H1 (cell line): ENCODE measurements around the gene TTC39A. TPM values are rescaled to one million over a fixed set of nuclear protein-coding genes. Genes with fewer than 3 reads are reported as not detected.

ENCODE experiments used
- CTCF ChIA-PET: fragments of 300-600 bp; sonication (Branson Sonifier 250); formaldehyde crosslinking; loops from one replicate; lab custom pipeline; 2021; ENCODE audit not compliant: partially characterized antibody; lab: Charles Lee
- POLR2A ChIA-PET: fragments of 300-600 bp; sonication (Branson Sonifier 250); formaldehyde crosslinking; loops from one replicate; lab custom pipeline; 2021; ENCODE audit warnings: inconsistent platforms; ENCODE audit not compliant: partially characterized antibody; lab: Charles Lee
- DNase-seq, 2 experiments: peaks; one replicate each; pipeline versions ENCODE4 v3.0.0 to v3.0.0-alpha.2; 2010 to 2022; ENCODE audit warnings: low spot score in 2 of 2, low read depth in 1 of 2, mixed read lengths in 1 of 2
- FAIRE-seq: peaks from 2 replicates; lab custom pipeline; 2011; peaks lifted over from hg19 to GRCh38; lab: Jason Lieb, UNC
- H2AFZ ChIP-seq: 2 replicates; pipeline ENCODE4 v1.8.1; 2012; ENCODE audit warnings: low read length, inconsistent platforms
- H2AK5ac ChIP-seq: 2 replicates; pipeline ENCODE4 v1.6.1; 2013; ENCODE audit warnings: low read depth, low read length
- H2BK120ac ChIP-seq: replicated peaks from 2 replicates; pipeline ENCODE3; 2013; ENCODE audit warnings: low read depth, low read length, inconsistent platforms
- H2BK12ac ChIP-seq: 2 replicates; pipeline ENCODE4 v1.6.1; 2013; ENCODE audit warnings: low read depth, low read length
- H2BK15ac ChIP-seq: 2 replicates; pipeline ENCODE4 v1.6.1; 2013; ENCODE audit warnings: low read length
- H2BK20ac ChIP-seq: 2 replicates; pipeline ENCODE4 v1.6.1; 2013; ENCODE audit warnings: low read length
- H2BK5ac ChIP-seq: 2 replicates; pipeline ENCODE4 v1.6.1; 2013; ENCODE audit warnings: low read depth, low read length
- H3K14ac ChIP-seq: 2 replicates; pipeline ENCODE4 v1.6.1; 2013; ENCODE audit warnings: inconsistent platforms; ENCODE audit not compliant: insufficient read length
- H3K18ac ChIP-seq: 2 replicates; pipeline ENCODE4 v1.6.1; 2013; ENCODE audit warnings: low read length; ENCODE audit errors: extremely low read depth
- H3K23ac ChIP-seq: 2 replicates; pipeline ENCODE4 v1.6.1; 2013; ENCODE audit warnings: inconsistent platforms; ENCODE audit not compliant: insufficient read length
- H3K23me2 ChIP-seq: 2 replicates; pipeline ENCODE4 v1.6.1; 2013; ENCODE audit warnings: low read depth, low read length
- H3K27ac ChIP-seq: 2 replicates; pipeline ENCODE4 v1.6.1; 2011; ENCODE audit warnings: low read depth, low read length, inconsistent platforms
- H3K27me3 ChIP-seq, 4 experiments: replicated peaks in 1 of 4; 1 replicate in 1 of 4; 2 replicates in 3 of 4; pipeline versions ENCODE4 v1.6.1 to v1.8.1; 2011 to 2013; ENCODE audit warnings: low read length in 3 of 4, mild to moderate bottlenecking in 3 of 4, inconsistent platforms in 2 of 4, mixed read lengths in 2 of 4, moderate library complexity in 1 of 4; ENCODE audit not compliant: control insufficient read depth in 3 of 4, insufficient read depth in 3 of 4; ENCODE audit errors: extremely low read depth in 1 of 4
- H3K36me3 ChIP-seq, 4 experiments: 2 replicates each; pipeline versions ENCODE4 v1.6.1 to v1.8.1; 2011 to 2013; ENCODE audit warnings: mild to moderate bottlenecking in 4 of 4, low read length in 3 of 4, moderate library complexity in 2 of 4, control low read depth in 1 of 4, inconsistent platforms in 1 of 4; ENCODE audit not compliant: insufficient read depth in 4 of 4, control insufficient read depth in 2 of 4
- H3K4ac ChIP-seq: replicated peaks from 2 replicates; pipeline ENCODE3; 2013; ENCODE audit warnings: low read length, low read depth, mixed read lengths, inconsistent platforms; ENCODE audit not compliant: insufficient read length
- H3K4me1 ChIP-seq, 4 experiments: replicated peaks in 1 of 4; 1 replicate in 1 of 4; 2 replicates in 3 of 4; pipeline versions ENCODE4 v1.6.1 to v1.8.1; 2011 to 2013; ENCODE audit warnings: low read length in 3 of 4, inconsistent platforms in 2 of 4, mixed read lengths in 1 of 4; ENCODE audit not compliant: insufficient read depth in 4 of 4, control insufficient read depth in 3 of 4
- H3K4me2 ChIP-seq, 2 experiments: 2 replicates each; pipeline versions ENCODE4 v1.6.1 to v1.8.1; 2011 to 2013; ENCODE audit warnings: low read depth in 2 of 2, low read length in 2 of 2, control low read depth in 1 of 2, inconsistent platforms in 1 of 2, mild to moderate bottlenecking in 1 of 2; ENCODE audit not compliant: insufficient read depth in 1 of 2
- H3K4me3 ChIP-seq, 4 experiments: fragments of 200-600, 300-600 bp in 1 of 4; sonication (generic), shearing (Covaris generic), sonication (Bioruptor Twin) in 1 of 4; 2 replicates each; pipeline versions ENCODE4 v1.5.1 to v1.8.1; 2011 to 2016; ENCODE audit warnings: low read length in 4 of 4, low read depth in 3 of 4, control low read depth in 2 of 4, inconsistent platforms in 2 of 4, mild to moderate bottlenecking in 2 of 4, mixed read lengths in 1 of 4, moderate library complexity in 1 of 4; ENCODE audit not compliant: insufficient read depth in 2 of 4; ENCODE audit errors: extremely low read depth in 1 of 4
- H3K56ac ChIP-seq: replicated peaks from 2 replicates; pipeline ENCODE3; 2013; ENCODE audit warnings: low read depth, mild to moderate bottlenecking, mixed read lengths, low read length, inconsistent platforms; ENCODE audit not compliant: insufficient read length
- H3K79me1 ChIP-seq: 2 replicates; pipeline ENCODE4 v1.6.1; 2013; ENCODE audit warnings: low read depth, low read length, control low read depth
- H3K79me2 ChIP-seq, 2 experiments: 2 replicates each; pipeline versions ENCODE4 v1.6.1 to v1.8.1; 2012 to 2013; ENCODE audit warnings: low read length in 2 of 2, mild to moderate bottlenecking in 2 of 2, inconsistent platforms in 1 of 2; ENCODE audit not compliant: insufficient read depth in 2 of 2, control insufficient read depth in 1 of 2
- H3K9ac ChIP-seq, 4 experiments: replicated peaks in 1 of 4; 1 replicate in 1 of 4; 2 replicates in 3 of 4; pipeline versions ENCODE4 v1.6.1 to v1.8.1; 2011 to 2013; ENCODE audit warnings: low read depth in 3 of 4, low read length in 3 of 4, control low read depth in 2 of 4, mild to moderate bottlenecking in 2 of 4, moderate library complexity in 2 of 4, inconsistent platforms in 1 of 4; ENCODE audit errors: extremely low read depth in 1 of 4
- H3K9me3 ChIP-seq, 2 experiments: 2 replicates each; pipeline versions ENCODE4 v1.6.1 to v1.8.1; 2012 to 2013; ENCODE audit warnings: mild to moderate bottlenecking in 2 of 2, moderate library complexity in 2 of 2, control low read depth in 1 of 2, inconsistent platforms in 1 of 2, low read depth in 1 of 2, low read length in 1 of 2, mixed read lengths in 1 of 2; ENCODE audit not compliant: insufficient read depth in 2 of 2
- H4K20me1 ChIP-seq, 2 experiments: replicated peaks in 1 of 2; 2 replicates each; pipeline versions ENCODE3 to v1.8.1; 2011 to 2013; ENCODE audit warnings: inconsistent platforms in 2 of 2, low read length in 2 of 2, mild to moderate bottlenecking in 1 of 2; ENCODE audit not compliant: insufficient read depth in 2 of 2, control insufficient read depth in 1 of 2
- H4K5ac ChIP-seq: 2 replicates; pipeline ENCODE4 v1.6.1; 2013; ENCODE audit warnings: low read length, low read depth, mixed read lengths, inconsistent platforms; ENCODE audit not compliant: insufficient read length
- H4K8ac ChIP-seq: 2 replicates; pipeline ENCODE4 v1.8.0; 2013; ENCODE audit warnings: mild to moderate bottlenecking, moderate library complexity, low read length, inconsistent platforms; ENCODE audit not compliant: insufficient read depth; ENCODE audit errors: extremely low read depth
- H4K91ac ChIP-seq: replicated peaks from 2 replicates; pipeline ENCODE3; 2013; ENCODE audit warnings: low read length, mixed read lengths, inconsistent platforms; ENCODE audit not compliant: insufficient read length
- CEBPB ChIP-seq: IDR thresholded peaks from 2 replicates; pipeline ENCODE4 v1.6.1; 2012; ENCODE audit warnings: low read depth, low read length
- EGR1 ChIP-seq: IDR thresholded peaks from 2 replicates; pipeline ENCODE4 v1.6.1; 2011; ENCODE audit warnings: low read depth, low read length, borderline replicate concordance
- EP300 ChIP-seq, 2 experiments: IDR thresholded peaks; 1 replicate in 1 of 2; 2 replicates in 1 of 2; pipeline ENCODE4 v1.6.1; 2011 to 2012; ENCODE audit warnings: low read depth in 2 of 2, low read length in 2 of 2, mild to moderate bottlenecking in 2 of 2, borderline replicate concordance in 1 of 2, inconsistent platforms in 1 of 2, moderate library complexity in 1 of 2
- GTF2F1 ChIP-seq: IDR thresholded peaks from 2 replicates; pipeline ENCODE4 v1.6.1; 2012; ENCODE audit warnings: low read depth, low read length, improper control_type of control experiment, borderline replicate concordance
- MAX ChIP-seq: IDR thresholded peaks from 2 replicates; pipeline ENCODE4 v1.6.1; 2012; ENCODE audit warnings: inconsistent platforms
- NANOG ChIP-seq: IDR thresholded peaks from 2 replicates; pipeline ENCODE4 v1.6.1; 2011; ENCODE audit warnings: low read length, low read depth, mild to moderate bottlenecking, inconsistent platforms; ENCODE audit not compliant: insufficient read depth, poor library complexity, severe bottlenecking
- POLR2AphosphoS5 ChIP-seq: IDR thresholded peaks from 2 replicates; pipeline ENCODE4 v1.6.1; 2011; ENCODE audit warnings: low read depth, low read length
- RAD21 ChIP-seq, 2 experiments: IDR thresholded peaks in 1 of 2; conservative IDR thresholded peaks in 1 of 2; 2 replicates each; pipeline ENCODE4 v1.6.1; 2011; ENCODE audit warnings: low read depth in 2 of 2, low read length in 2 of 2, improper control_type of control experiment in 1 of 2, inconsistent platforms in 1 of 2, mild to moderate bottlenecking in 1 of 2, moderate library complexity in 1 of 2
- SIRT6 ChIP-seq: IDR thresholded peaks from one replicate; pipeline ENCODE4 v1.7.1; 2012; ENCODE audit warnings: low read length, inconsistent platforms
- SIX5 ChIP-seq: IDR thresholded peaks from 2 replicates; pipeline ENCODE4 v1.6.1; 2011; ENCODE audit warnings: mild to moderate bottlenecking, low read depth, low read length
- SUZ12 ChIP-seq: fragments of 200-600 bp; sonication (generic); IDR thresholded peaks from 2 replicates; pipeline ENCODE4 v1.6.1; 2012; ENCODE audit warnings: mild to moderate bottlenecking, inconsistent platforms, low read length, moderate library complexity, mixed read lengths
- TAF7 ChIP-seq: optimal IDR thresholded peaks from 2 replicates; pipeline ENCODE3; 2011; ENCODE audit warnings: low read depth, mild to moderate bottlenecking, inconsistent platforms, low read length, moderate library complexity, borderline replicate concordance
- TCF12 ChIP-seq: IDR thresholded peaks from 2 replicates; pipeline ENCODE4 v1.6.1; 2011; ENCODE audit warnings: low read depth, mild to moderate bottlenecking, low read length
- WGBS, 2 experiments: shearing (Covaris generic) in 1 of 2; methylation state at CpG; one replicate each; pipeline versions ENCODE4 v1.1.6 to v1.1.7; 2013 to 2015; ENCODE audit warnings: low lambda C conversion rate in 2 of 2, mixed read lengths in 2 of 2, inconsistent platforms in 1 of 2, low coverage in 1 of 2, missing lambda C conversion rate in 1 of 2; ENCODE audit not compliant: insufficient replicate concordance in 2 of 2, insufficient coverage in 1 of 2, insufficient read length in 1 of 2; ENCODE audit errors: extremely low coverage in 1 of 2, missing lambda C conversion rate in 1 of 2; 5-methylcytosine and 5-hydroxymethylcytosine counted together
- polyA plus RNA-seq, 7 experiments: library from polyadenylated mRNA; depleted of rRNA in 3 of 7; stranded (reverse) in 5 of 7; unstranded in 2 of 7; fragments of >200 nt in 5 of 7; fragments of 200-250 nt in 2 of 7; gene quantifications; 1 replicate in 5 of 7; 2 replicates in 1 of 7; 4 replicates in 1 of 7; pipeline versions ENCODE4 v1.2.1 to v1.2.3, GENCODE V29; 2011 to 2013; ENCODE audit warnings: missing spikeins in 2 of 7, mixed read lengths in 2 of 7
- total RNA-seq: library from RNA; stranded (reverse); fragmentation: NEBNext Ultra II Directional; extraction: Animal tissue kit (Norgen Biotek cat#: 25700); gene quantifications from 2 replicates; pipeline ENCODE4 v1.2.1, GENCODE V29; 2021

Gene TTC39A
- total and polyA plus RNA-seq, 2 of the 8 experiments (the other 6 are each of a cell fraction or from before 2014, with no cell fraction given), result 5.5 to 5.8 TPM

- ChIA-PET POLR2A (interaction anchor here (1.0 to 1.4 kb wide), 2 partner anchors 10 to 19 kb away, joined by 3 read pairs; no protein-coding TSS in a partner anchor), CTCF (no interaction called here)
- Histone ChIP-seq H3K18ac (no peak overlapping the region), H4K20me1 (no peaks in the 10 kb centered on the region), H2BK120ac (no peak overlapping the region), H3K4ac (no peak overlapping the region), H3K9me3 (no peaks in the 10 kb centered on the region), H3K14ac (no peak overlapping the region), H3K4me3 (no peak overlapping the region), H4K8ac (no peak overlapping the region; the same call in 1 of the 2 replicates), H4K5ac (no peak overlapping the region), H3K9ac (no peak overlapping the region), H2BK20ac (no peak overlapping the region), H3K79me1 (no peaks in the 10 kb centered on the region), H3K56ac (no peak overlapping the region), H2AK5ac (no peak overlapping the region), H2BK5ac (no peak overlapping the region), H3K4me2 (no peak overlapping the region), H4K91ac (no peak overlapping the region), H3K23me2 (no peaks in the 10 kb centered on the region), H2BK15ac (no peak overlapping the region), H2AFZ (no peak overlapping the region), H2BK12ac (no peak overlapping the region), H3K27me3 (no peaks in the 10 kb centered on the region), H3K79me2 (no peaks in the 10 kb centered on the region), H3K23ac (no peak overlapping the region), H3K27ac (no peak overlapping the region), H3K36me3 (peaks cover 3 to 17% (median 6%) of the 10 kb centered on the region in 4 experiments; a peak in 6 of 8 replicates), H3K4me1 (no peaks in the 10 kb centered on the region)
- DNase-seq, result no peak
- no peak for FAIRE-seq
- TF ChIP-seq EP300 (IDR thresholded peaks at IDR 0.05; ENCODE audit: borderline replicate concordance in 1 of 2, low read depth in 2 of 2, low read length in 2 of 2), result no peak
- TF ChIP-seq CEBPB, result no peak
- TF ChIP-seq GTF2F1, result no peak
- TF ChIP-seq SIX5, result no peak
- TF ChIP-seq MAX, result no peak
- no peak for TF ChIP-seq POLR2AphosphoS5
- TF ChIP-seq SIRT6, result no peak
- TF ChIP-seq TAF7, result no peak
- no peak for TF ChIP-seq EGR1
- no peak for TF ChIP-seq RAD21 (IDR thresholded peaks at IDR 0.05 in 1 of 2, conservative IDR thresholded peaks at IDR 0.05 in 1 of 2; ENCODE audit: low read depth in 2 of 2, low read length in 2 of 2)
- no peak for TF ChIP-seq TCF12
- no peak for TF ChIP-seq SUZ12
- TF ChIP-seq NANOG, result no peak
- WGBS, 2 experiments, result 90% methylated on average over 3 of the region's 3 CpGs; no CpG with 5 or more reads in 1 of the 2 experiments
Measured at GRCh38 chr1:51373898-51374297, 43.5 kb upstream of the TTC39A start.
